ENCODE results near the gene FSTL3.

DNA sequence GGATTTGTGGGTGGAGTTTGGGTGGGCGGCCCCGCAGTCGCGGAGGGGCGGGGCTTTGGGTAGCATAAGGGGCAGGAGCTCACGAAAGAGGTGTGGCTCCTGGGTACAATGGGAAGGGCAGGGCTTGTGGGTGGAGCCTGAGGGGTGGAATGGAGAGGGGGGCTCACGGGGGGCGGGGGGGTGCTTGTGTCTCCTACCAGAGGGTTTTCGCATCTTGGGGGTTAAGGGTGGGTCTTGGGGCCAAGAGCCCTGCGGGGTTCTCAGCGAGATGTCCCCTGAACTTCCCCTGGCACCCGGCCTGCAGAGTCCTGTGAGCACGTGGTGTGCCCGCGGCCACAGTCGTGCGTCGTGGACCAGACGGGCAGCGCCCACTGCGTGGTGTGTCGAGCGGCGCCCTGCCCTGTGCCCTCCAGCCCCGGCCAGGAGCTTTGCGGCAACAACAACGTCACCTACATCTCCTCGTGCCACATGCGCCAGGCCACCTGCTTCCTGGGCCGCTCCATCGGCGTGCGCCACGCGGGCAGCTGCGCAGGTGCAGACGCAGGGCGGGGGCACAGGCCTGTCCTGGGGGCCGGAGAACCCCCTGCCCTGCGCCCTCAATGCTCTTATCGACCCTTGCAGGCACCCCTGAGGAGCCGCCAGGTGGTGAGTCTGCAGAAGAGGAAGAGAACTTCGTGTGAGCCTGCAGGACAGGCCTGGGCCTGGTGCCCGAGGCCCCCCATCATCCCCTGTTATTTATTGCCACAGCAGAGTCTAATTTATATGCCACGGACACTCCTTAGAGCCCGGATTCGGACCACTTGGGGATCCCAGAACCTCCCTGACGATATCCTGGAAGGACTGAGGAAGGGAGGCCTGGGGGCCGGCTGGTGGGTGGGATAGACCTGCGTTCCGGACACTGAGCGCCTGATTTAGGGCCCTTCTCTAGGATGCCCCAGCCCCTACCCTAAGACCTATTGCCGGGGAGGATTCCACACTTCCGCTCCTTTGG is 5.1 kb downstream of the FSTL3 start:
- TF ChIP-seq, protein P1, sequence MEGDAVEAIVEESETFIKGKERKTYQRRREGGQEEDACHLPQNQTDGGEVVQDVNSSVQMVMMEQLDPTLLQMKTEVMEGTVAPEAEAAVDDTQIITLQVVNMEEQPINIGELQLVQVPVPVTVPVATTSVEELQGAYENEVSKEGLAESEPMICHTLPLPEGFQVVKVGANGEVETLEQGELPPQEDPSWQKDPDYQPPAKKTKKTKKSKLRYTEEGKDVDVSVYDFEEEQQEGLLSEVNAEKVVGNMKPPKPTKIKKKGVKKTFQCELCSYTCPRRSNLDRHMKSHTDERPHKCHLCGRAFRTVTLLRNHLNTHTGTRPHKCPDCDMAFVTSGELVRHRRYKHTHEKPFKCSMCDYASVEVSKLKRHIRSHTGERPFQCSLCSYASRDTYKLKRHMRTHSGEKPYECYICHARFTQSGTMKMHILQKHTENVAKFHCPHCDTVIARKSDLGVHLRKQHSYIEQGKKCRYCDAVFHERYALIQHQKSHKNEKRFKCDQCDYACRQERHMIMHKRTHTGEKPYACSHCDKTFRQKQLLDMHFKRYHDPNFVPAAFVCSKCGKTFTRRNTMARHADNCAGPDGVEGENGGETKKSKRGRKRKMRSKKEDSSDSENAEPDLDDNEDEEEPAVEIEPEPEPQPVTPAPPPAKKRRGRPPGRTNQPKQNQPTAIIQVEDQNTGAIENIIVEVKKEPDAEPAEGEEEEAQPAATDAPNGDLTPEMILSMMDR (conservative IDR thresholded peaks at IDR 0.05; ENCODE audit: low read depth, low read length): no peak
- no peak for TF ChIP-seq EZH2 (IDR thresholded peaks at IDR 0.05; ENCODE audit: borderline replicate concordance, low read depth, low read length, poor library complexity, severe bottlenecking)

Measured in A673 (cell line).